ENCODE data around the gene IL1RAPL2.

GRCh38 chrX:104961926-104962325 is 395.9 kb downstream of the IL1RAPL2 start:
- TF ChIP-seq CTCF (tag by site-specific recombination; IDR thresholded peaks at IDR 0.05) (no peak), ZFHX2 (tag by site-specific recombination; conservative IDR thresholded peaks at IDR 0.05) (no peak), ZNF184 (tag by site-specific recombination; IDR thresholded peaks at IDR 0.05) (no peak), ZNF707 (tag by site-specific recombination; IDR thresholded peaks at IDR 0.05) (no peak), ZBTB49 (tag by site-specific recombination; IDR thresholded peaks at IDR 0.05; ENCODE audit: low read depth) (no peak), ZNF24 (tag by site-specific recombination; IDR thresholded peaks at IDR 0.05) (no peak), ZBTB8A (tag by site-specific recombination; IDR thresholded peaks at IDR 0.05) (no peak)

Measured in HEK293 (cell line).